Right cardiac atrium (tissue), 5 donors: ENCODE data around the gene RPL3. TPM values are rescaled to one million over a fixed set of nuclear protein-coding genes. Genes with fewer than 3 reads are reported as not detected.
"Not testable (repeated sequence)": the region's sequence is repeated elsewhere in the genome, so short reads cannot be mapped to it uniquely, and the experiment has no call there.

Experiments used
- ATAC-seq, 2 donors: fragments of 200-7000 bp; cut with Tn5 transposase; one replicate each; pipeline versions ENCODE4 v1.8.0 to v1.9.1; 2020; ENCODE audit warnings: moderate library complexity in 2 of 2, mild to moderate bottlenecking in 1 of 2
- DNase-seq, 3 donors: peaks; one replicate each; pipeline ENCODE4 v3.0.0-alpha.2; 2020
- H3K27ac ChIP-seq: one replicate; pipeline ENCODE4 v1.5.1; 2013; ENCODE audit warnings: mild to moderate bottlenecking, low read length, control low read depth, moderate library complexity
- H3K27me3 ChIP-seq: one replicate; pipeline ENCODE4 v1.6.1; 2013; ENCODE audit not compliant: control insufficient read depth, insufficient read depth
- H3K4me1 ChIP-seq: one replicate; pipeline ENCODE4 v1.6.1; 2013; ENCODE audit warnings: low read length; ENCODE audit not compliant: control insufficient read depth, insufficient read depth
- H3K4me3 ChIP-seq: one replicate; pipeline ENCODE4 v1.5.1; 2013; ENCODE audit warnings: low read length, control low read depth
- H3K9me3 ChIP-seq: one replicate; pipeline ENCODE4 v1.6.1; 2013; ENCODE audit warnings: low read length; ENCODE audit not compliant: control insufficient read depth
- WGBS: extraction: QIAGEN DNeasy Blood & Tissue Kit; methylation state at CpG from one replicate; pipeline ENCODE4 v1.1.7; 2013; 5-methylcytosine and 5-hydroxymethylcytosine counted together
- intact Hi-C, 4 donors: fragments of 100-400 bp; cut with DNase I; formaldehyde crosslinking; loops; one replicate each; pipeline versions ENCODE4 v1.11.0 to v1.14.0; 2022 to 2023
- polyA plus RNA-seq: library from polyadenylated mRNA; stranded (reverse); fragments of 200-250 nt; gene quantifications from one replicate; pipeline ENCODE4 v1.2.3, GENCODE V29; 2013
- total RNA-seq, 4 donors: library from RNA; stranded (reverse); fragmentation: NEBNext Ultra II Directional; extraction: Animal tissue kit (Norgen Biotek cat#: 25700); gene quantifications; one replicate each; pipeline ENCODE4 v1.2.1, GENCODE V29; 2021
- donor health status: healthy with polysubstance abuse.
- donor health status: DM: no; HTN: yes; CAD: no.
- donor health status: DM: no; HTN: no; CAD: no.
- donor health status: DM: no; HTN: yes; CAD: no; lungs with severe emphysema.
- donor health status: DM: yes; HTN: yes; CAD: no.

RPL3 gene
- total and polyA plus RNA-seq, 5 donors: 948 to 1,416 (median 1,004) TPM

GRCh38 chr22:39341179-39341578, 21.8 kb upstream of the RPL3 start:
- H3K27ac ChIP-seq: no peak overlapping the region
- H3K27me3 ChIP-seq: no peaks in the 10 kb centered on the region
- intact Hi-C loops: loop anchor here in 1 of 4 donors (10.0 kb wide), 1 partner anchor 184 kb away; the partner anchor contains the start of gene ATF4
- 77% methylated on average over 3 of the region's 3 CpGs for WGBS
- H3K9me3 ChIP-seq: no peaks in the 10 kb centered on the region
- no peaks in the 10 kb centered on the region for H3K4me1 ChIP-seq
- DNase-seq (no peak), ATAC-seq (no peak)
- no peak overlapping the region for H3K4me3 ChIP-seq

DNA sequence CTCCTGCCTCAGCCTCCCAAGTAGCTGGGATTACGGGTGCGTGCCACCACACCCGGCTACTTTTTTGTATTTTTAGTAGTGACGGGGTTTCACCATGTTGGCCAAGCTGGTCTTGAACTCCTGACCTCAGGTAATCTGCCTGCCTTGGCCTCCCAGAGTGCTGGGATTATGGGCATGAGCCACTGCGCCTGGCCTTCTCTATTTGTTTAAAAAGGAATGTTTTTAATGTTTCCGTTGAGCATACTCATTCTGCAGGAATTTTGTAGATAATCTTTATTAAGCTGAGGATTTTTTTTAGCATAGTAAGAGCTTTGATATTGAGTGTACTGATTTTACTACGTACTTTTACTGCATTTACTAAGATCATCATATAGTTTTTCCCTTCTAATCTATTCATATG, 20.4 kb upstream of the RPL3 start:
- intact Hi-C loops: loop anchor here in 1 of 4 donors (10.0 kb wide), 1 partner anchor 185 kb away; the partner anchor contains the start of gene ATF4
- not testable (repeated sequence) for H3K27ac ChIP-seq, DNase-seq, H3K4me3 ChIP-seq, H3K27me3 ChIP-seq, H3K4me1 ChIP-seq, H3K9me3 ChIP-seq, ATAC-seq
- 79% methylated on average over 7 of the region's 7 CpGs for WGBS

DNA sequence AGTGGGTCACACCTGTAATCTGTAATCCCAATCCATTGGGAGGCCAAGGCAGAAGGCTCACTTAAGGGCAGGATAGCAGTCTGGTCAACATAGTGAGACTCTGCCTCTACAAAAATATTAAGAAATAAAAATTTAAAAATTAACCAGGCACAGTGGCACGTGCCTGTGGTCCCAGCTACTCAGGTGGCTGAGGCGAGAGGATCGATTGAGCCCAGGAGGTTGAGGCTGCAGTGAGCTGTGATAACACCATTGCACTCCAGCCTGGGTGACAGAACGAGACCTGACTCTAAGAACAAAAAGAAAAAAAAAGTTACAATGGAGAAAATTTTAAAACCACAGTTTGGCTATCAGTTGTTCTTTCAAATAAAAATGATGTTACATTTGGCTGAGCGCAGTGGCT, 17.0 kb upstream of the RPL3 start:
- H3K9me3 ChIP-seq: no peaks in the 10 kb centered on the region
- ATAC-seq: no peak
- H3K27ac ChIP-seq: no peak overlapping the region
- no peaks in the 10 kb centered on the region for H3K27me3 ChIP-seq
- no peak overlapping the region for H3K4me3 ChIP-seq
- no peak for DNase-seq
- intact Hi-C loops: no loop called here
- WGBS: 88% methylated on average over 5 of the region's 5 CpGs
- H3K4me1 ChIP-seq: no peaks in the 10 kb centered on the region

- DNase-seq: no peak
- 43% methylated on average over 5 of the region's 5 CpGs for WGBS
Observed at GRCh38 chr22:39332441-39333064, 13.1 kb upstream of the RPL3 start.

GRCh38 chr22:39330553-39330952, 11.1 kb upstream of the RPL3 start:
- H3K27ac ChIP-seq, ATAC-seq, intact Hi-C loops, H3K9me3 ChIP-seq, H3K4me1 ChIP-seq, H3K27me3 ChIP-seq, H3K4me3 ChIP-seq, DNase-seq: not testable (repeated sequence)
- 97% methylated on average over 1 of the region's 1 CpG for WGBS

More at GRCh38 chr22:39332441-39333064, 13.1 kb upstream of the RPL3 start:
- H3K27ac ChIP-seq: peak overlapping the region; percentile 58
- no peak overlapping the region for H3K4me3 ChIP-seq
- intact Hi-C loops: no loop called here
- no peaks in the 10 kb centered on the region for H3K9me3 ChIP-seq
- no peaks in the 10 kb centered on the region for H3K27me3 ChIP-seq
- H3K4me1 ChIP-seq: no peaks in the 10 kb centered on the region
- ATAC-seq: peak; percentile 53 to 57

GRCh38 chr22:39327995-39328754, 8.8 kb upstream of the RPL3 start:
- ATAC-seq (peak; percentile 17 to 29), DNase-seq (peak in 1 of 3 donors; percentile 42)
- 87% methylated on average over 18 of the region's 18 CpGs for WGBS
- Histone ChIP-seq H3K4me3 (no peak overlapping the region), H3K27ac (no peak overlapping the region), H3K27me3 (no peaks in the 10 kb centered on the region), H3K4me1 (no peaks in the 10 kb centered on the region), H3K9me3 (no peaks in the 10 kb centered on the region)
- intact Hi-C loops: no loop called here

- H3K9me3 ChIP-seq: no peaks in the 10 kb centered on the region
- 55% methylated on average over 2 of the region's 2 CpGs for WGBS
- no peak overlapping the region for H3K4me3 ChIP-seq
- intact Hi-C loops: no loop called here
- no peak for DNase-seq
- no peaks in the 10 kb centered on the region for H3K27me3 ChIP-seq
- ATAC-seq: no peak
- no peak overlapping the region for H3K27ac ChIP-seq
- no peaks in the 10 kb centered on the region for H3K4me1 ChIP-seq
Observed at GRCh38 chr22:39325392-39325932, 6.0 kb upstream of the RPL3 start.

- 92% methylated on average over 24 of the region's 24 CpGs for WGBS
- H3K4me1 ChIP-seq, intact Hi-C loops, H3K4me3 ChIP-seq, ATAC-seq, DNase-seq, H3K27me3 ChIP-seq, H3K9me3 ChIP-seq: not testable (repeated sequence)
- peak overlapping the region; percentile 72 for H3K27ac ChIP-seq
Observed at GRCh38 chr22:39320616-39321029, 1.2 kb upstream of the RPL3 start.

DNA sequence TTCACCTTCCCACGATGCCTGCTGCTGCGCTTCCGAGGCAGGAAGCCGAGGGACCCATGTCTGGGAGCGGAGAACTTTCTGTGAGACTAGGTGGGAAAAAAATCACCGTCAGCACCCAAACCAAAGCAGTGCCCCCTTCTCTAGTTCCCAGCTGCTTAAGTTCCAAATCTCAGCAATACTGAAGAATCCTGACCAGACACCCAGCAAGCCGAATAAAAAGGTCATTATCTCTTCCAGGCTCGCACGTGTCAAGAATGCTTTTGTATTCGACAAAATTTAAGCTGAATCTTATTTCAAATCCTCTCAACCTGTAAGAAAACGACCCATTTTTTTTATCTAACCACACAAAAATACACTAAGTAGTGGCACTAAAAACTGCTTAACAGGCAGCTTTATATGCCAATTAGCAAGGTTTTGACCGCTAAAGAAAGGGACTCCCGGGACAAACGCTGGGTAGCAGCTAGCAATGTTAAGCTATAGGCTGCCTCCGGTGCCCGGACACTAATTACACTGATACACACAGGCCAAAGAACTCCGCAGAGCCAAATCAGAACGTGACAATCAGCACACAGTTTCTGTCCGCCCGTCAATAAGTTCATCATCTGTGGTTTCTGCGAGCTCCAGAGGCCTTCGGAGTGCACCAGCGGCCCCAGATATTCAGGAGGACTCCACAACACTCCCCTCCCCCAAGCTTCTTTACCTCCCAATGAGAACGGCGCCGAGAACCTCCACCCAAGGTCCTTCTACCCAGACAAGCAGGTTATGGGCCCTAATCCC, 728 bp downstream of the RPL3 start:
- intact Hi-C loops: loop anchor here in 3 of 4 donors (5.0 to 10.0 kb wide), 4 partner anchors 74 to 454 kb away; partner anchors contain the start of genes ATF4 (in 1 of the 3) and PDGFB (in 1 of the 3)
- peaks cover 11% of the 10 kb centered on the region for H3K4me1 ChIP-seq
- 3% methylated on average over 26 of the region's 26 CpGs for WGBS

GRCh38 chr22:39317775-39318506, 1.5 kb downstream of the RPL3 start:
- no peak for ATAC-seq
- H3K4me3 ChIP-seq: peak overlapping the region; percentile 79
- H3K9me3 ChIP-seq: no peaks in the 10 kb centered on the region
- peak overlapping the region; percentile 57 for H3K27ac ChIP-seq
- H3K27me3 ChIP-seq: no peaks in the 10 kb centered on the region
- intact Hi-C loops: loop anchor here in 3 of 4 donors (5.0 to 10.0 kb wide), 4 partner anchors 73 to 453 kb away; partner anchors contain the start of genes ATF4 (in 1 of the 3) and PDGFB (in 1 of the 3)
- 16% methylated on average over 9 of the region's 9 CpGs for WGBS
- peak in 1 of 3 donors; percentile 30 for DNase-seq
- peaks cover 11% of the 10 kb centered on the region for H3K4me1 ChIP-seq

More for the DNA sequence above, 728 bp downstream of the RPL3 start:
- Histone ChIP-seq H3K27me3 (no peaks in the 10 kb centered on the region), H3K27ac (peak overlapping the region; percentile 89), H3K9me3 (no peaks in the 10 kb centered on the region), H3K4me3 (peak overlapping the region; percentile 79)
- DNase-seq (peak in 1 of 3 donors; percentile 65), ATAC-seq (peak; percentile 15 to 23)
